Keratinocyte (primary cell): ENCODE results near the gene RBFOX1.

Experiments used
- CTCF ChIP-seq, 3 experiments: IDR thresholded peaks in 1 of 3; conservative IDR thresholded peaks in 1 of 3; optimal IDR thresholded peaks in 1 of 3; 2 replicates in 2 of 3; 3 replicates in 1 of 3; pipeline versions ENCODE3 to v1.5.1; 2011; ENCODE audit warnings: low read length in 3 of 3, mild to moderate bottlenecking in 3 of 3, moderate library complexity in 2 of 3, control low read depth in 1 of 3, inconsistent platforms in 1 of 3; ENCODE audit not compliant: insufficient read depth in 2 of 3; ENCODE audit errors: extremely low read depth in 1 of 3
- EZH2 ChIP-seq: IDR thresholded peaks from one replicate; pipeline ENCODE4 v1.6.1; 2012; ENCODE audit warnings: inconsistent platforms, mild to moderate bottlenecking, low read length, moderate library complexity

GRCh38 chr16:7501868-7502267 lies 169.2 kb downstream of the RBFOX1 start:
- TF ChIP-seq CTCF (optimal IDR thresholded peaks at IDR 0.05 in 1 of 3, IDR thresholded peaks at IDR 0.05 in 1 of 3, conservative IDR thresholded peaks at IDR 0.05 in 1 of 3; ENCODE audit: extremely low read depth in 1 of 3, insufficient read depth in 2 of 3, low read length in 3 of 3) (no peak), EZH2 (no peak)
